Measurements from ENCODE around the gene MAMDC2. TPM values are rescaled to one million over a fixed set of nuclear protein-coding genes. Genes with fewer than 3 reads are reported as not detected.

Gene MAMDC2
- polyA plus RNA-seq, 2 of the 4 experiments (the other 2 are of a cell fraction): 0.30 to 0.34 TPM

GRCh38 chr9:70113403-70114022 is 69.9 kb downstream of the MAMDC2 start:
- POLR2A ChIA-PET: no interaction called here
- H3K4me1 ChIP-seq: no peaks in the 10 kb centered on the region
- peak; percentile 55 to 64 for DNase-seq (ENCODE audit: low read depth in 1 of 2, low spot score in 1 of 2)

DNA sequence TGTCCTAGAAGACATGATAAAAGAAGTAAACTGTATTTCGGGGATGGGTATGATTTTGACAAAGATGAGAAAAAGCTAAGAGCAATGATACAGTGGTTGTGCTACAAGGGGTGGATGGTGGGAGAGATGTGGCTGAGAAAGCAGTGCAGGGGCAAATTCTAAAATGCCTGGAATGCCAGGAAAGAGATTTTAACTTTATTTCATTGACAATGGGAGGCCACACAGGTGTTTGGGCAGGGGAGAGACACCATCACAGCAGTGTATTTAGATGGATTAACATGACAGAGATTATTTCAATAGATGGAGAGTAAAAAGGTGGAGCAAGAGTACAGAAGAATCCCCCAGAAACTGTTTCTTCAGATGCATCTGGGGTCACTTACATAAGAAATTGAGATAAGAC is 71.2 kb downstream of the MAMDC2 start:
- ATAC-seq (no peak), FAIRE-seq (no peak), DNase-seq (ENCODE audit: low read depth in 1 of 2, low spot score in 1 of 2) (no peak)
- WGBS (ENCODE audit: missing lambda C conversion rate): 44% methylated on average over 1 of the region's 1 CpG
- no peak overlapping the region for H3K4me3 ChIP-seq
- H3K4me2 ChIP-seq: no peak overlapping the region
- no peaks in the 10 kb centered on the region for H3K9me3 ChIP-seq
- ChIA-PET CTCF (interaction anchor here (1.4 to 8.7 kb wide), 2 partner anchors 35 to 143 kb away, joined by 3 to 157 read pairs; no protein-coding TSS in a partner anchor), POLR2A (no interaction called here)
- no peak overlapping the region for H3K27ac ChIP-seq
- no peaks in the 10 kb centered on the region for H3K4me1 ChIP-seq
- no peak for TF ChIP-seq EHMT2 (IDR thresholded peaks at IDR 0.05; ENCODE audit: low read depth)
- no peak for TF ChIP-seq JUNB (IDR thresholded peaks at IDR 0.05)
- TF ChIP-seq, protein P1, sequence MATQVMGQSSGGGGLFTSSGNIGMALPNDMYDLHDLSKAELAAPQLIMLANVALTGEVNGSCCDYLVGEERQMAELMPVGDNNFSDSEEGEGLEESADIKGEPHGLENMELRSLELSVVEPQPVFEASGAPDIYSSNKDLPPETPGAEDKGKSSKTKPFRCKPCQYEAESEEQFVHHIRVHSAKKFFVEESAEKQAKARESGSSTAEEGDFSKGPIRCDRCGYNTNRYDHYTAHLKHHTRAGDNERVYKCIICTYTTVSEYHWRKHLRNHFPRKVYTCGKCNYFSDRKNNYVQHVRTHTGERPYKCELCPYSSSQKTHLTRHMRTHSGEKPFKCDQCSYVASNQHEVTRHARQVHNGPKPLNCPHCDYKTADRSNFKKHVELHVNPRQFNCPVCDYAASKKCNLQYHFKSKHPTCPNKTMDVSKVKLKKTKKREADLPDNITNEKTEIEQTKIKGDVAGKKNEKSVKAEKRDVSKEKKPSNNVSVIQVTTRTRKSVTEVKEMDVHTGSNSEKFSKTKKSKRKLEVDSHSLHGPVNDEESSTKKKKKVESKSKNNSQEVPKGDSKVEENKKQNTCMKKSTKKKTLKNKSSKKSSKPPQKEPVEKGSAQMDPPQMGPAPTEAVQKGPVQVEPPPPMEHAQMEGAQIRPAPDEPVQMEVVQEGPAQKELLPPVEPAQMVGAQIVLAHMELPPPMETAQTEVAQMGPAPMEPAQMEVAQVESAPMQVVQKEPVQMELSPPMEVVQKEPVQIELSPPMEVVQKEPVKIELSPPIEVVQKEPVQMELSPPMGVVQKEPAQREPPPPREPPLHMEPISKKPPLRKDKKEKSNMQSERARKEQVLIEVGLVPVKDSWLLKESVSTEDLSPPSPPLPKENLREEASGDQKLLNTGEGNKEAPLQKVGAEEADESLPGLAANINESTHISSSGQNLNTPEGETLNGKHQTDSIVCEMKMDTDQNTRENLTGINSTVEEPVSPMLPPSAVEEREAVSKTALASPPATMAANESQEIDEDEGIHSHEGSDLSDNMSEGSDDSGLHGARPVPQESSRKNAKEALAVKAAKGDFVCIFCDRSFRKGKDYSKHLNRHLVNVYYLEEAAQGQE (IDR thresholded peaks at IDR 0.05): no peak
- no peak for TF ChIP-seq KDM1A (IDR thresholded peaks at IDR 0.05; ENCODE audit: low read depth)
- no peak for TF ChIP-seq BCL3 (IDR thresholded peaks at IDR 0.05)
- TF ChIP-seq POLR2AphosphoS2 (conservative IDR thresholded peaks at IDR 0.05; ENCODE audit: low read length): no peak
- TF ChIP-seq, protein P2, sequence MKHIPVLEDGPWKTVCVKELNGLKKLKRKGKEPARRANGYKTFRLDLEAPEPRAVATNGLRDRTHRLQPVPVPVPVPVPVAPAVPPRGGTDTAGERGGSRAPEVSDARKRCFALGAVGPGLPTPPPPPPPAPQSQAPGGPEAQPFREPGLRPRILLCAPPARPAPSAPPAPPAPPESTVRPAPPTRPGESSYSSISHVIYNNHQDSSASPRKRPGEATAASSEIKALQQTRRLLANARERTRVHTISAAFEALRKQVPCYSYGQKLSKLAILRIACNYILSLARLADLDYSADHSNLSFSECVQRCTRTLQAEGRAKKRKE (CRISPR knock-in tag; IDR thresholded peaks at IDR 0.05; ENCODE audit: low read depth): no peak
- TF ChIP-seq POLR2A (IDR thresholded peaks at IDR 0.05; ENCODE audit: low read length): no peak
- TF ChIP-seq, protein P3, sequence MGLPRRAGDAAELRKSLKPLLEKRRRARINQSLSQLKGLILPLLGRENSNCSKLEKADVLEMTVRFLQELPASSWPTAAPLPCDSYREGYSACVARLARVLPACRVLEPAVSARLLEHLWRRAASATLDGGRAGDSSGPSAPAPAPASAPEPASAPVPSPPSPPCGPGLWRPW (IDR thresholded peaks at IDR 0.05): no peak
- TF ChIP-seq KDM5A (IDR thresholded peaks at IDR 0.05): no peak
- TF ChIP-seq RARB (CRISPR knock-in tag; IDR thresholded peaks at IDR 0.05): no peak
- TF ChIP-seq MAFK (IDR thresholded peaks at IDR 0.05; ENCODE audit: partially characterized antibody): no peak
- TF ChIP-seq SMC3 (IDR thresholded peaks at IDR 0.05): no peak
- TF ChIP-seq, protein P4, sequence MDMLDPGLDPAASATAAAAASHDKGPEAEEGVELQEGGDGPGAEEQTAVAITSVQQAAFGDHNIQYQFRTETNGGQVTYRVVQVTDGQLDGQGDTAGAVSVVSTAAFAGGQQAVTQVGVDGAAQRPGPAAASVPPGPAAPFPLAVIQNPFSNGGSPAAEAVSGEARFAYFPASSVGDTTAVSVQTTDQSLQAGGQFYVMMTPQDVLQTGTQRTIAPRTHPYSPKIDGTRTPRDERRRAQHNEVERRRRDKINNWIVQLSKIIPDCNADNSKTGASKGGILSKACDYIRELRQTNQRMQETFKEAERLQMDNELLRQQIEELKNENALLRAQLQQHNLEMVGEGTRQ (IDR thresholded peaks at IDR 0.05): no peak
- TF ChIP-seq RCOR1 (IDR thresholded peaks at IDR 0.05; ENCODE audit: low read depth, low read length): no peak

More at GRCh38 chr9:70113403-70114022, 69.9 kb downstream of the MAMDC2 start:
- no peak overlapping the region for H3K4me3 ChIP-seq
- 31% methylated on average over 4 of the region's 4 CpGs for WGBS (ENCODE audit: missing lambda C conversion rate)
- no peak for FAIRE-seq
- CTCF ChIA-PET: interaction anchor here (0.7 to 8.7 kb wide), 27 partner anchors 9 to 692 kb away, joined by 3 to 157 read pairs (median 4); partner anchors contain the start of gene MAMDC2
- no peaks in the 10 kb centered on the region for H3K9me3 ChIP-seq
- TF ChIP-seq, protein P1 (IDR thresholded peaks at IDR 0.05): no peak
- peak; percentile 45; the same call in 2 of the 3 replicates for TF ChIP-seq SMC3 (IDR thresholded peaks at IDR 0.05)
- peak; percentile 59 for TF ChIP-seq CTCF (IDR thresholded peaks at IDR 0.05)
- TF ChIP-seq RAD21 (conservative IDR thresholded peaks at IDR 0.05 in 1 of 2, IDR thresholded peaks at IDR 0.05 in 1 of 2): peak; percentile 60 to 76
- peak; percentile 70 to 90; a peak in 3 of 6 replicates for ATAC-seq
- H3K4me2 ChIP-seq: no peak overlapping the region
- no peak overlapping the region for H3K27ac ChIP-seq
